ENCODE results near the gene PRR16.
A peak's percentile ranks its signal among the peaks of the same experiment; 100 is the strongest.

The PRR16 gene

DNA sequence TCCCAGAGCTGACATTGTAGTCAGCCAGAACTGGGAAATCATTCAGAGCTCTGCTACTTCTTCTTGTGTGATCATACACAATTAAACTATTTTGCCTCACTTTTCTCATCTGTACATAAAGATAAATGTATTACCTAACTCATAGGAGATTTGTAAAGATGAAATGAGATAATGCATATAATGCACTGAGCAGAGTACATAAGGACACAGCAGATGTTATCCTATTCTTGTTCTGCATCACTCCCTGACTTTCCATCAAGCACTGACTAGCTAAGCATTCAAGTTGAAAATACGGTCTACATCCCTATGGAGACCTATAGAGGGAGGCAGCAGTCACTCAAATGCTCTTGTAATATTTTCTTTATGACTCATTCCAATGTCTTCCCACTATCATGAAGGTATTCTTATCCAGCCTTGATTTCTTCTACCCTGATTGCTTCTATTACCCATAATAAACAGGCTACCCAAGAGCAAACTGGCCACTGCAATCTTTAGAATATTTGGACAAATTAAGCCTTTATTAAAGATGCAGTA is 16.3 kb upstream of the PRR16 start:
- H3K4me3 ChIP-seq (ENCODE audit: low read depth, low read length) = no peak overlapping the region
- TF ChIP-seq, protein P1, sequence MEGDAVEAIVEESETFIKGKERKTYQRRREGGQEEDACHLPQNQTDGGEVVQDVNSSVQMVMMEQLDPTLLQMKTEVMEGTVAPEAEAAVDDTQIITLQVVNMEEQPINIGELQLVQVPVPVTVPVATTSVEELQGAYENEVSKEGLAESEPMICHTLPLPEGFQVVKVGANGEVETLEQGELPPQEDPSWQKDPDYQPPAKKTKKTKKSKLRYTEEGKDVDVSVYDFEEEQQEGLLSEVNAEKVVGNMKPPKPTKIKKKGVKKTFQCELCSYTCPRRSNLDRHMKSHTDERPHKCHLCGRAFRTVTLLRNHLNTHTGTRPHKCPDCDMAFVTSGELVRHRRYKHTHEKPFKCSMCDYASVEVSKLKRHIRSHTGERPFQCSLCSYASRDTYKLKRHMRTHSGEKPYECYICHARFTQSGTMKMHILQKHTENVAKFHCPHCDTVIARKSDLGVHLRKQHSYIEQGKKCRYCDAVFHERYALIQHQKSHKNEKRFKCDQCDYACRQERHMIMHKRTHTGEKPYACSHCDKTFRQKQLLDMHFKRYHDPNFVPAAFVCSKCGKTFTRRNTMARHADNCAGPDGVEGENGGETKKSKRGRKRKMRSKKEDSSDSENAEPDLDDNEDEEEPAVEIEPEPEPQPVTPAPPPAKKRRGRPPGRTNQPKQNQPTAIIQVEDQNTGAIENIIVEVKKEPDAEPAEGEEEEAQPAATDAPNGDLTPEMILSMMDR (IDR thresholded peaks at IDR 0.05; ENCODE audit: insufficient read depth, low read length, missing control alignments) = peak; percentile 7
- no peak for DNase-seq (ENCODE audit: low read depth, low spot score)
- POLR2A ChIA-PET = interaction anchor here (1.0 kb wide), 1 partner anchor 41 kb away, joined by 3 read pairs; no protein-coding TSS in a partner anchor
- CTCF ChIA-PET = interaction anchor here (0.8 to 1.5 kb wide), 3 partner anchors 32 to 392 kb away, joined by 3 to 4 read pairs (median 3); no protein-coding TSS in a partner anchor

DNA sequence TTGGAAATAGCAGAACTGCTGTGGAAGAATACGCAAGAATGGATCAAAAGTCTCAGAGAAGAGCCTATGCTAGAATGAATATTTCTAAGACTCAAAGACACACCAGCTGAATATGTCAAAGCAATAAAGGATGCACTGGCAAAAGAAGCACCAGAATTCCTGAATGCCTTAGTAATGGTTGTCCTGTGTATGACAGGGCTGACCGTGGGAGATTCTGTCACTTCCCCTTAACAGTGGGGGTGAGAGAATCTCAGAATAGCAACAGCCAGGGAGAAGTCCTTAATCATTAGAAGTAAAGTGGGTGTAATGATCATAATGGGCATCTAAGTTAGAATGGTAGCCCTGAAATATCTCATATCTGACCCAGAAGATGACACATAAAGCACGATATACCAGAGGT is 14.6 kb upstream of the PRR16 start:
- TF ChIP-seq, protein P1 (IDR thresholded peaks at IDR 0.05; ENCODE audit: insufficient read depth, low read length, missing control alignments) = no peak
- no peak for DNase-seq (ENCODE audit: low read depth, low spot score)
- CTCF ChIA-PET = interaction anchor here (1.1 to 1.5 kb wide), 2 partner anchors 354 to 394 kb away, joined by 3 to 4 read pairs; no protein-coding TSS in a partner anchor
- no peak overlapping the region for H3K4me3 ChIP-seq (ENCODE audit: low read depth, low read length)
- POLR2A ChIA-PET = no interaction called here

DNA sequence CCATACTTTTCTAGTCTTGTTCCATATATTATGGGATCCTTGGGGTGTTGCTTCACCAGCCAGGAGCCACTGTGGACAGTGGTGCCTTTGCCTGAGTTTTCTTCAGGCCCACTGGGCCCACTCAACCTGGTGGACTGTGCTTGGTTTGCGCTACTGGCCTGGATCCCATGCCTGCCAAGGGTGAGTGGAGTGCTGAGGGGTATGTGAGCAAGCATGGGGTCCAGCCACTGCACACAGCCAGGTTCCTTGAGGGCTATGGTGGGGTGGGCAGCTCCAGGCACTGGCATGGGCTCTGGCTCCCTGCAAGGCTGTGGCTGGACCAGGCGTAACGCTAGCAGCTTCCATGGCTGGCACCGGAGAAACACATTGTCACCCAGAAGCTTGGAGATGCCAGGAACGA is 13.2 kb upstream of the PRR16 start:
- no peak overlapping the region for H3K4me3 ChIP-seq (ENCODE audit: low read depth, low read length)
- ChIA-PET POLR2A (no interaction called here), CTCF (no interaction called here)
- TF ChIP-seq, protein P1 (IDR thresholded peaks at IDR 0.05; ENCODE audit: insufficient read depth, low read length, missing control alignments) = no peak
- no peak for DNase-seq (ENCODE audit: low read depth, low spot score)

DNA sequence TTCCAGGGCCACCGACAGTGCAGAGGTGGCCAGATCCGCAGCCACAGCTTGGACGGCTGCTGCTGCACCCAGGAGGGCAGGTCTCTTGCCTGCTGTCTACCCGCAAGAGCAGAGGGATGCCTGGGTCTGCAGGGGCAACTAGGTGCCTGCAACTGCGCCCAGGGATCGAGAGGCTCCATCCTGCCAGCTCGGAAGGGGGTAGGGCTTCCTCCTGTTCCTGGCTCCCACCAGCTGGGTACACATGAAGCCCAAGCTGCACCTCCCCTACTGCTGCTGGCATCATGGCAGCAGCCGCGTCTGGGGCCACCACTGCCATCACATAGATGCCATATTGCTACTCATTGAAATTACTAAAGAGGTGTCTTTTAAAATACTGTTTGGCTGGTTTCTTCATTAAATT is 12.7 kb upstream of the PRR16 start:
- no peak overlapping the region for H3K4me3 ChIP-seq (ENCODE audit: low read depth, low read length)
- TF ChIP-seq, protein P1 (IDR thresholded peaks at IDR 0.05; ENCODE audit: insufficient read depth, low read length, missing control alignments) = no peak
- ChIA-PET POLR2A (no interaction called here), CTCF (no interaction called here)
- no peak for DNase-seq (ENCODE audit: low read depth, low spot score)

DNA sequence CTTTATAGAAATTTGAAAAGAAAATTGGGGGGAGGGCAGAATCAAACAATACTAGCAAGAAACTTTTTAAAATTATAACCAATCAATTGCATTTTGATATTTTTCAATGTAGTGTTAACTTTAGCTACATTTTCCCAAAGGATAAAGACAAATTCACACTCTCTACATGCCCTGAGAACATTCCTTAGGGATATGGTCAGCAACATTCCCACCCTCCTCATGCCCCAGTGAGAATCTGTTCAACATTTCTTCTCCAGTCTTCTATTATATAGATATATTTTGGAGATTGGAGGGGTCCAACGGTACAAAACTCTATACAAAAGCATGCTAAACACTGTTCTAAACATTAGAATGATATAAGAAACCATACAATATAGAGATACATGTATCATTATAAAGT is 11.6 kb upstream of the PRR16 start:
- TF ChIP-seq, protein P1 (IDR thresholded peaks at IDR 0.05; ENCODE audit: insufficient read depth, low read length, missing control alignments) = no peak
- CTCF ChIA-PET = no interaction called here
- DNase-seq (ENCODE audit: low read depth, low spot score) = no peak
- POLR2A ChIA-PET = no interaction called here
- H3K4me3 ChIP-seq (ENCODE audit: low read depth, low read length) = no peak overlapping the region

DNA sequence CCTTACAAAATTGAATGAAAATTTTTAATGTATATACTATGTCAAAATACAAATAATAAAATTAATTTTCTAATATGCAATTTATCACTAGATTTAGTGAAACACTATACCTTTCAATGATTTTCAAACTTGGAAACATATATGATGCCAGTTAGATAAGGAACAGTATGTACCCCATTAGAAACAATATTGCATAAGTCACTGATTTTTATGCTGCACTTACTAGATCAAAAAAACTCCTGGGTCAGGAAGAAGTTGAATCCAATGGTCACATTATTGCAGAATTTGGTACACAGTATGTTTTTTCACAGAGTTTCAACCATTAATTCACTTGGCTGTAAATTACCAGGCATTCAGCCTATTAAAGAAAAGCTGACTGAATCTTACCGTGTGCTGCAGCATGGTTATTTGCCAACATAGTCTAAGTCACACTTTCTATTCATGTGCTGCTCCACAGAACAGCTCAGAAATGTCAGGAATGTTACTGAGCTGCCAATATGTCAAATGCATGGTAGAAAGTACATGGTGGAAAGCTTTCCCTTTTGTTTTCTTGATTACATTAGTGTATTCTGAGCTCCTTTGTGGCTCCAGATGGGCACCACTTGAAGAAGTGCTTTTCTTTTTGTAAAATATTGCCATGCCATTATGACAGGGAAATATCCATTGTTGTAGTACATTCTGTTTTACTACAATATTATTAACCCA is 9.9 kb upstream of the PRR16 start:
- DNase-seq (ENCODE audit: low read depth, low spot score) = no peak
- POLR2A ChIA-PET = interaction anchor here (0.6 kb wide), 1 partner anchor 8 kb away, joined by 3 read pairs; no protein-coding TSS in a partner anchor
- CTCF ChIA-PET = interaction anchor here (0.6 to 2.2 kb wide), 4 partner anchors 8 to 511 kb away, joined by 3 to 7 read pairs (median 6); no protein-coding TSS in a partner anchor
- TF ChIP-seq, protein P1 (IDR thresholded peaks at IDR 0.05; ENCODE audit: insufficient read depth, low read length, missing control alignments) = no peak
- H3K4me3 ChIP-seq (ENCODE audit: low read depth, low read length) = no peak overlapping the region
